Measurements from ENCODE around the gene WDR4. TPM values are rescaled to one million over a fixed set of nuclear protein-coding genes. Genes with fewer than 3 reads are reported as not detected.

The WDR4 gene
- polyA plus RNA-seq, 2 of the 4 experiments (the other 2 are of a cell fraction) = 25.2 to 35.0 TPM

Other genes with a start within 250 kb of the WDR4 start
- gene PDE9A, start 225.9 kb downstream of the WDR4 start, polyA plus RNA-seq (2011; rRNA removed) = 3.1 and 3.3 TPM in 2 replicates
- 0.58 to 1.5 TPM (median 1.3 TPM) in 3 replicates for gene PDE9A, start 225.9 kb downstream of the WDR4 start, polyA plus RNA-seq (2017; fragmentation: RNase III; extraction: RNeasy Plus Mini Kit Qiagen cat#74134 plus additional on column Dnase treatment)
- gene NDUFV3, start 13.8 kb upstream of the WDR4 start, polyA plus RNA-seq (2011; rRNA removed) = 14.8 and 17.1 TPM in 2 replicates
- 20.7 to 22.8 TPM (median 22.0 TPM) in 3 replicates for gene NDUFV3, start 13.8 kb upstream of the WDR4 start, polyA plus RNA-seq (2017; fragmentation: RNase III; extraction: RNeasy Plus Mini Kit Qiagen cat#74134 plus additional on column Dnase treatment)
- not detected in 2 replicates for gene ERVH48-1, start 46.1 kb upstream of the WDR4 start, polyA plus RNA-seq (2011; rRNA removed)
- not detected in 3 replicates for gene ERVH48-1, start 46.1 kb upstream of the WDR4 start, polyA plus RNA-seq (2017; fragmentation: RNase III; extraction: RNeasy Plus Mini Kit Qiagen cat#74134 plus additional on column Dnase treatment)
- 16.3 and 19.6 TPM in 2 replicates for gene PKNOX1, start 95.0 kb upstream of the WDR4 start, polyA plus RNA-seq (2011; rRNA removed)
- 3.9 to 5.7 TPM (median 4.3 TPM) in 3 replicates for gene PKNOX1, start 95.0 kb upstream of the WDR4 start, polyA plus RNA-seq (2017; fragmentation: RNase III; extraction: RNeasy Plus Mini Kit Qiagen cat#74134 plus additional on column Dnase treatment)
- 27.0 and 38.3 TPM in 2 replicates for gene CBS, start 196.3 kb upstream of the WDR4 start, polyA plus RNA-seq (2011; rRNA removed)
- gene CBS, start 196.3 kb upstream of the WDR4 start, polyA plus RNA-seq (2017; fragmentation: RNase III; extraction: RNeasy Plus Mini Kit Qiagen cat#74134 plus additional on column Dnase treatment) = 13.7 to 18.0 TPM (median 15.7 TPM) in 3 replicates
- gene U2AF1, start 228.0 kb upstream of the WDR4 start, polyA plus RNA-seq (2011; rRNA removed) = 59.1 and 103 TPM in 2 replicates
- gene U2AF1, start 228.0 kb upstream of the WDR4 start, polyA plus RNA-seq (2017; fragmentation: RNase III; extraction: RNeasy Plus Mini Kit Qiagen cat#74134 plus additional on column Dnase treatment) = 87.5 to 99.8 TPM (median 98.7 TPM) in 3 replicates

All from A549 (cell line).